HG03135 (cell line): ENCODE measurements around the gene PHYKPL.

Experiments
- ATAC-seq: cut with Tn5 transposase; IDR thresholded peaks from one replicate; pipeline ENCODE4 v1.9.1; 2021; ENCODE audit warnings: mild to moderate bottlenecking, moderate library complexity; ENCODE audit not compliant: unreplicated experiment

The PHYKPL gene

DNA sequence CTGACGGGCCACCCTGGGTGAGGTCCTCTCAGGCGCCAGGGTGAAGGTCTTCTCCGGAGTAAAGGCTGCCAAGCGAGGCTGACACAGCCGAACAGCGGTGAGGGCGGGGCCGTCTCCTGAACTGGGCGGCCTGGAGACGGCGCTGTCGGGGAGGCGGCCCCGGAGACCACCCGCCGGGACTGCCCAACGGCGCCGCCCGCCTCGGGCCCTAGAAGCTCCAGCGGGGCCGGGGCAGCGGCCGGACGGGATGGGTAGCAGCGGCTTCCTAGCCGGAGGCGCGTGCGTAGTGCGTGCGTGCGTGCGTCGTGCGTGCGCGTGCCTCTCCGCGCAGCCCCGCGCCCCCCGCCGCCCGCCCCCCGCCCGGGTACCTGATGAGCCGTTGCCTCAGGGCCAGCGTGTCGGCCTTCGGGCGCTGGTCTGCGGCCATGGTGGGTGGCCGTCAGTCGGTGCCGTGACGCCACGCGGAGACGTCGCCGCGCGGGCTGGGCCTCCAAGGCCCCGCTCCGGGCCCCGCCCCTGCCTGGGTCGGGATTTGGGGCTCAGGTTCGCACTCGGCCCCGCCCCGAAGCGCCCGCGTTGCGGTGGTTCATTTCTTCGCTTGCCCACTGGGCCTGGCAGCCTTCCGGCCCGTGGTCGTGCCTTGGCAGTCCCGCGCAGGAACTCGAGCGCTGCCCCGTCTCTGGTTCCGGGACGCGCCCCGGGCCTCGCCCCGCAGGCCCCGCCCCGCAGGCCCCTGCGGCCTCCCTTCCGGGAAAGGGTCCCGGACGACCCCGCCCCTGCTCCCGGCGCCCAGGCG is at the start of gene PHYKPL:
Gene PHYKPL, minus strand, starts transcription at position 679 of the 796 bp plus-strand sequence. Its CDS starts 252 bp downstream, at position 427.
- peak; percentile 56 for ATAC-seq

DNA sequence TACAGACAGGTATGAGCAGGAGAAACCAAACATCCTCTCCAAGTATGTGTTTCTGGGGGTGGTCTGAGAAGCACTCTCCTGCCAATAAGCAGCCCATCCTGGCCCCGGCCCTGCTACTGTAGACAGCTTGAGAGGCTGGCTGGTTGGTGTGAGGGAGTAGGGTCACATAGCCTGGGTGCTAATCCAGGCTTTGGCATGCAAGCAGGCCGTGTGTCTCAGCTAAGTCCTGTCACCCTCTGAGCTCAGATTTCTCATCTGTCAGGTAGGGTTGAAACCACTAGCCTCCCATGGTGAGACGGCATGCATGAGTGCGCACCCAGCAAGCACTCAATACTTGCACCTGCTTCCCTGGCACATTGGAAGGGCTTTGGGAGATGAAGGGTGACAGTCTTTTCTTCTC is 49.8 kb upstream of the PHYKPL start:
- no peak for ATAC-seq

DNA sequence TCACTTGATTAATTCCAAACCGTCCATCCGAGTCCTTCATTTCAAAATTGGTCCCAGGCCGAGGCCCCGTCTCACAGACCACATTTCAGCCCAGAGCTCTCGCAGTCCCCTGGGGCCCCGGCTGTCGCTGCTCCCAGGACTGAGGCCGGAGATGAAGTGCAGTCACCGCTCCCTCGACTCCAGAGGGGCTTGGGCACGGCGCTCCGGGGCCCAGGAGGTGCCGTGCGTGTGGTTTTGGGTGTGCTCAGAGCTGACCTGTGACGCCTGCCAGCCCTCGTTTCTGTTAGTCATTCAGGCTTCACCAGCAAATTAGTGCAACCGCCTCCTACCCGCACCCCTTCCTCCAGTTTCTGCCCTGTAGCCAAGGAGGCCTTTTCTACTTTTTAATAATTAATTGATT is 48.7 kb upstream of the PHYKPL start:
- no peak for ATAC-seq

DNA sequence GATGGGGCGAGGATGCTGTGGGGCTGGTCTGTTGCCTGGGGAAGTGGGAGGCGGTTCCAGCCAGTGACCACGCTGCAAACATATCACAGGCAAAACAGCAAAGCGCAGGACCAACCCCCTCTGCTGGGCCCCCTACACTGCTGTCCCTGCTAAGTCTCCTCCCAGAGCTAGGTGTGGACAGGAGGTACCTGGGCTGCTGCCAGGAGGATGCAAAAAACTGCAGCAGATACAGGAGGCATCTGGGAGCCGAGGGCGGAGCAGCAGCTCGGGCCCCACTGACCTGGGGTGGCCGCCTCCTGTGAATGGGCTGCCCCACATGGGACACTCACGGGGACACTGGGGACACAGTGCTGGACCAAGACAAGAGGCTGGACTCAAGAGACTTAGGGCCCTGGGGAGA is 48.0 kb upstream of the PHYKPL start:
- no peak for ATAC-seq

DNA sequence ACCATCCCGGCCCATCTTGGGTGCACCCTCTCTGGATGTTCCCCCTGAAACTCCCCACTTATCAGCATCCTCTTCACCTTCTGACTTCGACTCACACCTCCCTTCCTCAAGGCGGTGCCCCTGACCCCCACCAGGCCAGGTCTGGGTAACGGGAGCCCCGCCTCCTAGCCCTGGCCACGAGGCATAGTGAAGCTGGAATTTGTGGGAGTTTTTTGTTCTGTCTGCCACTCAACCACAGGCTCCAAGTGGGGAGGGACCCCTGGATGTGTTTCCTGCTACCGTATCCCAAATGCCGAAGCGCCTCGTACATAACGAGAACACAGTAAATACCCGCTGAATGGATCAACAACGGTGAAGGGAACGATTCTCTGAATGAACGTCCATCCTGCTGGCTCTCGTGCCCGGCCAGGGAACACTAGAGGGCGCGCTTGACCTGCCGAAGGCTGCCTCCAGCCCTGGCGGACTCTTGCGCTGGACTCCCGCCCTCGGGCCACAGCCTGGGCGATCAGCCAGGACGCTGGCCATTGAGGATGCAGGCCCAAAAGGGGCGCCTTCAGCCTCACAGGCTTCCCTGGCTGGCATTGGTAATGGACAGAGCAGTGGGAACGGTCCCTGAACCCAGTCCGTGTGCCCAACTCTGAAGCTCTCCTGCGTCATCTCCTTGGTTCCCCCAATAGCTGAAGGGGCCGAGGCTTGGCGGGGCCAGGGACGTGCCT is 47.3 kb upstream of the PHYKPL start:
- ATAC-seq: no peak

DNA sequence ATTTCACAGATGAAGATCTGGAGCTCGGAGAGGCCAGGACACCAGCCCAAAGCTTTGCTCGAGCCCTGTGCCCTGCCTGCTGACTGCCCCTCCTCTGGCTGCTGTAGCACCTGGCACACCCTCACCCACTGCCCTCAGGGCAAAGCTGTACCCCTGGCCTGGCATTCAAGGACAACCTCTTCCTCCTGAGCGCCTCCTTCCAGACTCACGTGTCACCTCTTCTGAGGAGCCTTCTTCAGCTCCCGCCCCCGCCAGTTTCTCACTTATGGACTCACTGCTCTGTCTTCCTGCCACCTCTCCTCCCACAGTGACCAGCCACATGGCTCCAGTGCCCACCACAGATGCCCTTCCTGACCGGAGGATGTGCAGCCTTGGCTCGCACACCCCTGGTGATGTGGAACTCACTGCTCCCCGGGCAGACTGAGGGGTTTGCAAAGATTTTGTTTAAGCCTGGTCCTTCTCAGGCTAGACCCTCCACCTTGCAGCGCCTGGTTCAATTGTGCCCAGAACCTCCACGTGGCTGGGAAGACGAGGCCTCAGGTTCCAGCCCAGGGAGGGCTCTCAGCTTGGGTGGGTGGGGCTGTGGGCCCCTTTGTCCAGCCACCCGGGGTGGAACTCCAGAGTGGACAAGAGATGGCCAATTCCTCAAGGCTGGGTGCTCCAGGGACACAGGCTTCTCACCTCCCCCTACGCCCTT is 46.6 kb upstream of the PHYKPL start:
- no peak for ATAC-seq

DNA sequence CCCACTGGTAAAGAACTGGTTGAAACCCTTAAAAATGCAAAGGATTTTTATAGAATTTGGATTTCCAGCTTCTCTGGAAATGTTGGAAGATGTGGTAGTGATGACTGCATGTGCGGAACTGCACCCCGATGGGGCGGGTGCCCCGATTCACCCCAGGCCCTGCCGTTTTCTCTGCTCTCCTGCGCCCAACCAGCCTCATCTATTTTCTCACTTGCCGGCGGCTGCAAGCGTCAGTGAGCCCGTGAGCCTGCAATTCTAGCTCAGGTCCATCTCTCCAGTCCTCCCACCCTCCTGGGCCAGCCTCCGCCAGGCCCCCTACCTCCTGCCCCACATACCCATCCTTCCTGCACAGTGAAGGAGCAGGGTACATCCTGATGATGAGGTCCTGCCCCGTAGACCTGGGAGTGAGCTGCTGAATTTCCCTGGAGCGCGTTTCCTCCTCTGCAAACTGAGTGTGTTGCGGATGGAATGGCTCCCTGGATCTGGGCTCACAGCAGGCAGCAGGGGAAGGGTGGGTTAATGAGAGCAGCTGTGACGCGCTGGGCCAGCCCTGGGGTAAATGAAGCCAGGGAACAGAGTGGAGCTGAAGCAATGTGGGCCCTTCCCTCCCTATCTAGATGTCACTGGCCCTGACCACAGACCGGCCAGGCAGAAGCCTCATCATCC is 45.9 kb upstream of the PHYKPL start:
- ATAC-seq: no peak

DNA sequence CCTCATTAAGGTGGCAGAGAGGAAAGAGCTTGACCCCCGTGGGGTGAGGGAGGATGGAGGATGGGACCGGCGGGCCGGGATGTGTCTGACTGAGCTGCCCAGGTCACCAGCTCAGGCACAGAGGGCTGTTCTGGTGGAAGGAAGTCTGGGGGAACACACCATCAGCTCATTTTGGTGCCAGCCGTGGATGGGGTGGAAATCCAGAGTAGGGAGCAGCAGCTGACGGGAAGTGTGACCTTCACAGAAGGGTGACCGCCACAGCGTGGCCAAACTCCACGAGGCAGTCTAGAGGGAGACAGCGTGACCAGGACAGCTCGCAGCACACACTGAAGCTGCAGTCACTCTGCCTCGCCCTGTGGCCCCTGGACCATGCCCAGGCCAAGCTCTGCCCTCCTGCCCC is 45.3 kb upstream of the PHYKPL start:
- no peak for ATAC-seq

DNA sequence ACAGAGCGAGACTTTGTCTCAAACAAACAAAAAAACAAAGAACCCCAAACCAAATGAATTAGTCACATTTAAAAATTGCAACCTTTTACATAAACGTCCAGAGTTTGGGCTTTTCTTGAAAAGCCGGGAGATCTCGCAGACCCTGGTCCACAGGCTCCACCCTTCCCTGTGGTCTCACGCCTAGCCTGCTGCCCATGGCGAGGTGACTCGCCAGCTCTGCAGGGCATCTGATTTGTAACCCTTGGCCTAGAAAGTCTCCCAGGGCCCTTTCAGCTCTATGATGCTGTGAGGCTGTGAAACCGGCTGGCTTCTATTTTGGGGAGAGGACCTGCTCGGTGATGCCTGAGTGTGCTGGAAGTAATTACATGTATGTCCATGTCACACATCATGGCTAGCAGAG is 44.7 kb upstream of the PHYKPL start:
- no peak for ATAC-seq

DNA sequence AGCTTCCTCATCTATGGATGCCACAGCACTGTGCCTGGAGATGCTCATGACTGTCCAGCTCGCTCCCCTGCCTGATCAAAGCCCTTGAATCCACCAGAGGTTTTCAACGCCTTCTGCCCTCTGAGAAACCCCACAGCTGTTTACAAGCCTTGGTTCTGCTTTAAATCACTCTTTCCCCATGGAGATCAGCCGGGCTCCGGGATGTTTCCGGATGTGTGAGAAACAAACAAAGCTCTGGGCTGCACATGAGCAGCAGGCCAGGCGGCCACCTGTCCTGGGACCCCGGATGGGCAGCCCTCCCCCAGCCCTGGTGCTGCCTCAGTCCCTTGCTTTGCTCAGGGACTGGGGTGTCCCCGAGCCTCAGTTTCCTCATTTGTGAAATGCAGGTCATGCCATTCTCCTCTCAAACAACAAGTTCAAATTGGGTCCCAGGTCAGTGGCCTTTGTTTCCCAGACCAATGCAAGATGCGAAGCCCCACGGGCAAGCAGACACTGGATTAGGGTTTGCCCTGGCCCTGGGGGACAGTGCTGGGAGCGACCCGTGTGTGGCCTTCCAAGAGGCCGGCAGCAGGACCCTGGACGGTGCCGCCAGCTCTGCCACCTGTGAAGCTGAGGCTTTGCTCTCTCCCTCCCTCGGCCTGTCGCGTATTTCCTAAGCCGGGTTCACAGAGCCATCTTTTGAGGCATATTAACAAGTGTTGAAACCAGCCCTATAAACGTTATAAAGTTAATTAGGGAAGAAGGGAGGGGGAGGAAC is 42.4 kb upstream of the PHYKPL start:
- ATAC-seq: no peak

DNA sequence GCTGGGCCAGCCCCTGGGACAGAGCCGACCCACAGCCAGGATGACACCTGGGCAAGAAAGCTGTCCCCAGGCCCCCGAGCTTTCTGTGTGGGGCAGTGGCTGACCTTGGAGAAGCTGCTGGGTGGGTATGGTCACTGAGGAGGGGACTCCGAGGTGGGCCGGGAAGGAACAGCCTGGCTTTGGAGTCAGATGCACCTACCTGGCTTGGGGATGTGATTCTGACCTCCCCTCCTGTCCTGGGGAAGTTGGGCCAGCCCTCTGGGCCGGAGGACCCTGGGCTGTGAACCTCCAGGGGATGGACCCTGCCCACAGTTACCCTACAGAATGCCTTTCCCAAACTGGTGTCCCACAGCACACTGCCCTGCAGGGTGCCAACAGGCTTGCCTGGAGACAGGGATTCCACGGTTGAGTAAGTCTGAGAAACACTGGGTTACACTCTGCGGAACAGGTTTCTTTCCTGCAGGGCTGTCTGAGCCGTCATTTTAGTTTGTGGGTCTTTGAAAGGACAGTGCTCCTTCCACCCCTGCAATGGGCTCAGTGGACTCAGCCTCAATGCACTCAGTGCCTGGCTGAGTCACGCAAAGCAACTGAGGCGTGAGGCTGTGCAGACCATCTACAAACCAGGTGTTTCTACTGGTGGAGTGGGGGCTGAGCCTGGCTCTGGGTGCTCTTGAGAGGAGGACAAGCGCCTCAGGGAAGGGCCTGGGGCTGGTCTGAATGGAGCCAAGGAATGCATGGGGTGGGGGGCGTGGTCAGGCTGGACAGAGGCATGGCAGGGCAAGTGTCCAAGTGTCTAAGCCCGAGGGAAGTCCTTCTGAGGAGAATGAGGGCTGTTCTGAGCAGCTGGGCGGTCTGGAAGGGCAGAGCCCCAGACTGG is 41.3 kb upstream of the PHYKPL start:
- no peak for ATAC-seq

DNA sequence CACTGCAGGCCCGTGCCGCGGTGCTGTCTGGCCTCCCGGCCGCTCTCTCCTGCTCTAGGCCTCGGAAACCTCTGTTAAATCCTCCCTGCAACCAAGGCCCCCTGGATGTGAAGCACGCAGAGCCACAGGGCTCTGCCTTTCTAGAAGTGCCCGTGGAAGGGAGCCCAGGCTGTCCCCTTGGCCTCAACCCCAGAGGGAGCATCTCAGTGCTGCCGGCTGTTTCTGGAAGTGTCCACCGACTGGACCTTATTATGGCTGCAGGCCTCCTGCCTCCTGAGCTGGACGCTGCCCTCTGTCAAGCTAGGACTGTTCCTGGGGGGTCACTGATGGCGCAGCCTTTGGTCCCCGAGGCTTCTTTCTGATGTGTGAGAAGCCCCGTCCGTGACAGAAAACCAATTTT is 40.4 kb upstream of the PHYKPL start:
- no peak for ATAC-seq

DNA sequence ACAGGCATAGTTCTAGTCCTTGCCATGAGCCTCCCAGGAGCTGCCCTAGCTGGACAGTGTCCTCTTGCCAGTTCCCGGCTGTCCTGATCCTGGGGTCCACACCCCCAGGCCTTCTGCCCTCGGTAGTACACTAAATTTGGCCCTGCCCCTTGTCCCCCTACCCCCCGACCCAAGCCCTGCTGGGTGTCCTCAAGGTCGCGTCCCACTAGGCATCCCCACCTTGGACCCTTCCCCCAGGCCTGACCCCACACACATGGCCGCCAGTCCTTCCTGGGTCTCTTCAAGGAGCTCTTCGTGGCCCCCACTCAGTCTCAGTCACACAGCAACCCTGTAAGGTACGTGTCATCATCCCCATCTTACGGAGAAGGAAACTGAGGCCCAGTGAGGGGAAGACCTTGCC is 40.0 kb upstream of the PHYKPL start:
- no peak for ATAC-seq

DNA sequence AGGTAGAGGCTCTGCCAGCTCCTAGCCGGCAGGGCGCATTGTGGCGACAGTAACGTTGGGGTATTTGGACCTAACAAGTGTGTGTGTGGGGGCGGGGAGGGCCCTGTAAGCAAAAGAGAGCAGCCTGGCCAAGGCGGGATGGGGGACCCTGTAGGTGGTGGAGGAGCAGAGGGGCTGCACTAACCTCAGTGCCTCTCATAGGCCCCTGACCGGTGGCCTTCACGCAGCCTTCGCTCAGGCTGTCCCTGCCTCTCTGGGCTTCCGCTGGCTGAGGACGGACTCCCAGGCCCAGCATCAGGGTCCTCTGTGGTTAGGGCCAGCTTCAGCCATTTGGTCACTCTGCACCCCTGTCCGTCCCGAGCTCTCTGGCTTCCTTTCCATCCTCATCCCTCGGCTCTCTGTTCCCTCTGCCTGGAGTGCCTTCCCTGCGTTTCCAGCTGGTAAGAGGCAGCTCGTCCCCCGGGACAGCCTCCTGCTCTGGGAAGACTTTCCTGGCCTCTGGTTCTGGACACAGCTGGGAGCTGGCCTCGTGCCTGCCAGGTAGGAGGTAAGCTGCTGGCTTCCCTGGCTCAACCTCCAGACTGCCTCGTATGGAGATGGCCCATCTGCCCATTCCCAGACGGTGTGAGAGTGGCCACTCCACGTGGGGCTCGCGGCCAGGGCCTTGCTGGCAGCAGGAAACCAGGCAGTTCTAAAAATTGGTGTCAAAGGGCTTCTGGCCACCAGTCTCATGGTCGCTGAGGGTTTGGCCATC is 39.3 kb upstream of the PHYKPL start:
- ATAC-seq: no peak

DNA sequence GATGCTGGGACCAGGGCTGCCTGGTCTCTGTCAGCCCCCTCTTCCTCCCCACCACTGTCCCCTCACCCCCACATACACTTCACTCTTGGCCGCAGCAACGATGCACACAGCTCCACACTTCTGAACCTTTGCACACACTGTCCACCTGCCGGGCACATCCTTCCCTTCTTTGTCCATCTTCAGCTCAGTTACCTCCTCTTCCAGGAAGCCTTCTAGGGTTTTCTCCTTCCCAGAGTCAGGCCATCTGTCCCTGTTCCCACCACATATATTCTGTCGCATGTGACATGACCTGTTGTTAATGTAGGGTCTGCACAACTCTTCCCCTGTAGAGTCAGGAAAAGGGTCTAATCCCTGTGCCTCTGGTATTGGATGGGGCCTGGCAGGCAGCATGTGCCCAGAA is 38.6 kb upstream of the PHYKPL start:
- ATAC-seq: no peak

DNA sequence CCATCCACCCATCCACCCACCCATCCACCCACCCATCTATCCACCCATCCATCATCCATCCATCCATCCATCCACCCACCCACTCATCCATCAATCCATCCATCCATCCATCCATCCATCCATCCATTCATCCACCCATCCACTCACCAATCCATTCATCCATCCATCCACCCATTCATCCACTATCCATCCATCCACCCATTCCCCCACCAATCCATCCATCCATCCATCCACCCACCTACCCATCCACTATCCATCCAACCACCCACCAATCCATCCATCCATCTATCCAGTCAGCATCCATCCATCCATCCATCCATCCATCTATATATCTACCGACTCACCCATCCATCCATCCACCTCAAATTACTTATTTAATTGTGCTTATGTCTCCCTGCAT is 36.9 kb upstream of the PHYKPL start:
- ATAC-seq: no peak

DNA sequence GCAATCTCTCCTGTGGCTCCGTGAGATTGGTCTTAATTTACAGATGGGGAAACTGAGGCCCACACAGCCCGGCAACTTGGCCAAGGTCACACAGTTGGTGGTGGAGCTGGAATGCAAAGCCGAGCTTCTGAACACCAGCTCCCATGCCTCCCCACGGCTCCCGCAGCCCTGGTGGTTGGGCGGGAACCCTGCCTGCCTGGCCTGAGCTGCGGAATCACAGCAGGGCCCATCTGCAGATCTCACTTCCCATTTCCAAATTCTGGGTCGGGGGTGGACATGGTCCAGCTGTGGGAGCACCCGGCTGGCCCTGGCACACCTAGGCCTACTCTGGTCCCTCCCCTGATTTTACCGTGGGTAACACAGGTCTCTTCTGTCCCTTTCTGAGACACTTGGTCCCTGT is 35.3 kb upstream of the PHYKPL start:
- no peak for ATAC-seq

DNA sequence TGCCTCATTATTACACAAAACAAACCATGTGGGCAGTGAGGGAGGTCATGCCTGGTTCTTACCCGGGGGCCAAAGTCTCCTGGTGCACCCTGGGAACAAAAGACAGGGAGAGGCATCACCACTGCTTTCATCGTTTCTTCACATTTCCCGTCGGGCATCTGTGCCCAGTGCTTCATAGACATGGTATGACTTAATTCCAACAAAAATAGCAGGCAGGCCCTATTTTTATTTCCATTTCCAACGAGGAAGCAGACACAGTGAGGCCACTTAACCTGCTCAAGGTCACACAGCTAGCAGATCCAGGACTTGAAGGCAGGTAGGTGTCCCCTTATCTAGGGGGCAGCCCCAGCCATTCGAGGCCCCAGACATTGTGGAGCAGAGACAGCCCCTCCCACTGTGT is 34.6 kb upstream of the PHYKPL start:
- ATAC-seq: no peak

DNA sequence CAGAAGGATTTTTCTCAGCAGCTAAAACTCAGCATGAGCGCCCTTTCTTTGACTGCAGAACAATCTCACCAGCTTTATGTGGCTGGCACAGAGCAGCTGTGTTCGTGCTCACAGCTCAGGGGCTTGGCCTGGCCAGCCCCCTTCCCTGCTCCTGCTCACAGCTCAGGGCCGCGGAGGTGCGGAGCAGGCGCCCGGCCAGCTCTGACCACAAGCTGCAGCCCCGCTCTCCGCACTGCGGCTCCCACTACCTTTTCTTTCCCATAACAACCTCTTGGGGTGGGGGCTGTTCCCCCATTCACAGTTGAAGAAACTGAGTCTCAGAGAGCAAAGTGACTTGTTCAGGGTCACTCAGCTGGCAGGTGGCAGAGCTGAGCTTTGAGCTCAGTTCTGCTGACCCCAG is 34.0 kb upstream of the PHYKPL start:
- no peak for ATAC-seq
